HG03095 (cell line): Measurements from ENCODE around the gene NKAP.
"Not testable (repeated sequence)": the region's sequence is repeated elsewhere in the genome, so short reads cannot be mapped to it uniquely, and the experiment has no call there.

Experiments
- ATAC-seq: cut with Tn5 transposase; IDR thresholded peaks from one replicate; pipeline ENCODE4 v1.9.1; 2021; ENCODE audit warnings: moderate library complexity; ENCODE audit not compliant: unreplicated experiment

Gene NKAP

GRCh38 chrX:119943185-119943988, at the start of gene NKAP:
Gene NKAP (minus strand): TSS chrX:119943751. CDS start chrX:119943605, 146 bp downstream.
- ATAC-seq: peak; percentile 78

- no peak for ATAC-seq
These were observed 47.6 kb upstream of the NKAP start for GRCh38 chrX:119991005-119991787.

- no peak for ATAC-seq
These were observed 47.0 kb upstream of the NKAP start for GRCh38 chrX:119990556-119991004.

- no peak for ATAC-seq
These were observed 46.5 kb upstream of the NKAP start for GRCh38 chrX:119989905-119990555.

GRCh38 chrX:119986203-119986602, 42.7 kb upstream of the NKAP start:
- ATAC-seq: no peak

GRCh38 chrX:119984652-119985051, 41.1 kb upstream of the NKAP start:
- ATAC-seq: no peak

- no peak for ATAC-seq
These were observed 39.9 kb upstream of the NKAP start for GRCh38 chrX:119983494-119983893.

- ATAC-seq: no peak
These were observed 38.6 kb upstream of the NKAP start for GRCh38 chrX:119982145-119982544.

- no peak for ATAC-seq
These were observed 37.9 kb upstream of the NKAP start for GRCh38 chrX:119981286-119982070.

GRCh38 chrX:119977172-119977571, 33.6 kb upstream of the NKAP start:
- ATAC-seq: not testable (repeated sequence)

- no peak for ATAC-seq
These were observed 27.6 kb upstream of the NKAP start for GRCh38 chrX:119971184-119971583.

GRCh38 chrX:119970574-119970973, 27.0 kb upstream of the NKAP start:
- ATAC-seq: no peak

GRCh38 chrX:119966837-119967236, 23.3 kb upstream of the NKAP start:
- not testable (repeated sequence) for ATAC-seq

- no peak for ATAC-seq
These were observed 17.1 kb upstream of the NKAP start for GRCh38 chrX:119960625-119961024.

- not testable (repeated sequence) for ATAC-seq
These were observed 12.4 kb upstream of the NKAP start for GRCh38 chrX:119955807-119956570.

GRCh38 chrX:119954374-119954773, 10.8 kb upstream of the NKAP start:
- ATAC-seq: no peak

GRCh38 chrX:119948381-119948780, 4.8 kb upstream of the NKAP start:
- no peak for ATAC-seq

GRCh38 chrX:119945481-119945880, 1.9 kb upstream of the NKAP start:
- no peak for ATAC-seq

GRCh38 chrX:119942831-119943184, 743 bp downstream of the NKAP start:
- peak; percentile 20 for ATAC-seq
